Measurements from ENCODE around the gene NSD2.

DNA sequence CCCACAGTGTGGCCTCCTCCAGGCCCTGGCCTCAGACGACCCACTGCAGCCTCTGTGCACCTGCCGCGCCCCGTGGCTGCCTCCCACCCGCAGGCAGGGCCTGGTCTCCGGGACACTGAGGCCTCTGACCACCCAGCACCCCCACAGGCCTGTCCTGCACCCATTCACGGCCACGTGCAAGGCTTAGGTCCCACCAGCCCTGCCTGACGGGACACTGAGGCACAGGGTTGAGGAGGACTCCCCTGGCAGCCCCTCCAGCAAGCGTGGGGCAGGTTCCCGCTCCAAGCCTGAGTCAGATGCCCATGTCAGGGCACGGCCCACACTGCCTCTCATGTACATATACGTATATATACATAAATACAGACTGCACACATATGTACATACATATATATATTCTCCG, 114.1 kb downstream of the NSD2 start:
- TF ChIP-seq POLR2AphosphoS5 (IDR thresholded peaks at IDR 0.05; ENCODE audit: borderline replicate concordance, low read depth, low read length): no peak
- TF ChIP-seq EZH2 (IDR thresholded peaks at IDR 0.05): no peak
